HPDE6-E6E7 (cell line): ENCODE measurements around the gene ARHGAP28.
"Not testable (repeated sequence)": the region's sequence is repeated elsewhere in the genome, so short reads cannot be mapped to it uniquely, and the experiment has no call there.

ENCODE experiments used
- DNase-seq: peaks from one replicate; pipeline ENCODE4 v3.0.0; 2011; ENCODE audit warnings: missing footprints; ENCODE audit errors: extremely low spot score

Gene ARHGAP28

DNA sequence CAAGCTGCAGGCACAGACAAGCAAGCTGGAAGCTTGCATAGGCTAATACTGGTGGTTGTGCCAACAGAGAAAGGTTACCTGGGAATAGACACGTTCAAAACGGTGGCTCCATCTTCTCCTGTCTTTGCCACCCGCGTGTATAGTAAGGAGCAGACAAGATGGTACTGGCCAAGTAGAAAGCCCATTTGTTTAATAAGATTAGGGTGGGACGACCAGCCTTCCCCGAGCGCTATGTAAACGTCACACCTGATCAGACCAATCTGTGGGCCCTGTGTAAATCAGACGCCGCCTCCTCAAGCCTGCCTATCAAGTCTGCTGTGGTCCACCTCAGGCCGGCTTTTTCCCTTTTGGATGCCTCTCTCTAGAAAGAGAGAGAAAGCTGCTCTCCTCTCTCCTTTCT, 198.8 kb downstream of the ARHGAP28 start:
- no peak for DNase-seq

DNA sequence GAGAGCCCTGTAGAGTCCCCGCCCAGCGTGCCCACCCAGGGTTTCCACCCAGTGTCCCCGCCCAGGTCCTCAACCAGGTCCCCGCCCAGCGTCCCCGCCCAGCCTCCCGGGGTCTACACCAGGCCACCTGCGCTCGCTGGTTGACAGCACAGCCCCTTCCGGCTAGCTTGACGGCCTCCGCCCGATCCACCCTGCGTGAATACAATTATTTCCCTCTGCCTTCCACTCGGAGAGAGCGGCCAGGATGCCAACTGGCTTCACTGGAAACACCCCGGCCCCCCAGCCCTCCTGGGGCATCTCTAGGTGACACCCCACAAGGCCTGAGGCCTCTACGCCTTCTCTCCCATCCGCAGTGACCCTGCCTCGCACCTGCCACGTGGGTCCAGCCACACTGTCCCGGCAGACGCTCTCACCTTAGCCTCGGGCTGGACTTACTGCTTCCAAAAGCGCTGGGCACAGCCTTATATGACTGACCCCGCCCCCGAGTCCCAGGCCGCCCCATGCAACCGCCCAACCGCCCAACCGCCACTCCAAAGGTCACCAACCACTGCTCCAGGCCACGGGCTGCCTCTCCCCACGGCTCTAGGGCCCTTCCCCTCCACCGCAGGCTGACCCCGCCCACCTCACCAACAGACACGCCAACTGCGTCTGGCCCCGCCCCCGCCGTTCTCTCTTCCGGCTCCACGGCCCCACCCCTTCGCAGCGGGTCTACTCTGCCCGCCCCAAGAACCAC, 200.0 kb downstream of the ARHGAP28 start:
- no peak for DNase-seq

DNA sequence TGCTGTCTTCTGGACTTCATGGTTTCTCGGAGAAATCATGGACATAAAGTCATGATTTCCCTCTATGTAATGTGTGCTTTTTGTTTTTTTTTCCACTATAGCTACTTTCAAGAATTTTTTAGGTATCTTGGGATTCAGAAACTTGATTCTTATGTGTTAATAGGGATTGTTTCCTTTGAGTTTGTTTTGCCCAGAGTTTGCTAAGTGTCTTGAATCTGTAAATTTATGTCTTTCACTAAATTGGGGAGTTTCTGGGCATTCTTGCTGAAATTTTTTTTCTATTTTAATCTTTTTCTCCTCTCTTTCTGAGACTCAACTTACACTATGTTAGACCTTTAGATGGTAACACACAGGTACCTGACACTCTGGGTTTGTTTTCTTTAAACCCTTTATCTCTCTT, 205.3 kb downstream of the ARHGAP28 start:
- DNase-seq: no peak

DNA sequence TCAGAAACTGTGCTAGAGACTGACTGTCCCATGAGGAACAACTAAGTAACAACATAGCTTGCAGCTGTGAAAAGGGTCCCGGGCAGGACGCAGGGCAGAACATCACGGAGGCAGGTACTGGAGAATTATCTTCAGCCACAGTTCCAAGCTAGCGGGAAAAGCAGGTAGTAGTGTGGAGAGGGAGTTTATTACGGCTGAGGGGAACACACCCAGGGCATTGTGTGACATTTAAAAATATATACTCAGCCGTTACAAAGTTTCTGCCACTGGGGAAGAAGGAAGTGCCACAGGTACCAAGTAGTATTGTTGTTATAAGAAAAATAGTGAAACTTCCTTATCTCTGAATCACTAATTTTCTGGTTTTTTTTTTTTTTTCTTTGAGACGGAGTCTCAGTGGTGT, 208.5 kb downstream of the ARHGAP28 start:
- DNase-seq: no peak

GRCh38 chr18:6938403-6938802, 208.9 kb downstream of the ARHGAP28 start:
- not testable (repeated sequence) for DNase-seq

GRCh38 chr18:6939972-6940371, 210.5 kb downstream of the ARHGAP28 start:
- DNase-seq: no peak

DNA sequence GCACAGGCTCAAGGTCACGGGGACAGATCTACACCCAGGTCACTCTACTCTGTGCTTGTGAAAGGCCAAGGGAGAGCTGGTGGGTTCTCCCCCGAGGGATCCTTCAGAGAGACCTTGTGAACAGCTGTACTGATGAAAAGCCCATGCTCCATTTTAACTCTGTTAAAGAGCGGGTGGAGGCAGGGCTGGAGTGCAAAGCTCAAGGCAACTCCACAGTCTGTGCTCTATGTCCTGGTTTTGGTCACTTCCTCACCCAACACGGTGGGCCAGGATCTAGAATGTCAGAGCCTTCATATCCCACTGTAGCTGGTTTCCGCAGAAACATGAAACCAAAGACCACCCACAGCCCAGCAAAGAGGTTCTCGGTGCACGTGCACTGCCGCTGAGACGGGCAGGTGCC, 210.9 kb downstream of the ARHGAP28 start:
- no peak for DNase-seq

GRCh38 chr18:6941996-6942395, 212.5 kb downstream of the ARHGAP28 start:
- DNase-seq: no peak

GRCh38 chr18:6942742-6943141, 213.2 kb downstream of the ARHGAP28 start:
- no peak for DNase-seq

GRCh38 chr18:6943143-6943542, 213.6 kb downstream of the ARHGAP28 start:
- no peak for DNase-seq

DNA sequence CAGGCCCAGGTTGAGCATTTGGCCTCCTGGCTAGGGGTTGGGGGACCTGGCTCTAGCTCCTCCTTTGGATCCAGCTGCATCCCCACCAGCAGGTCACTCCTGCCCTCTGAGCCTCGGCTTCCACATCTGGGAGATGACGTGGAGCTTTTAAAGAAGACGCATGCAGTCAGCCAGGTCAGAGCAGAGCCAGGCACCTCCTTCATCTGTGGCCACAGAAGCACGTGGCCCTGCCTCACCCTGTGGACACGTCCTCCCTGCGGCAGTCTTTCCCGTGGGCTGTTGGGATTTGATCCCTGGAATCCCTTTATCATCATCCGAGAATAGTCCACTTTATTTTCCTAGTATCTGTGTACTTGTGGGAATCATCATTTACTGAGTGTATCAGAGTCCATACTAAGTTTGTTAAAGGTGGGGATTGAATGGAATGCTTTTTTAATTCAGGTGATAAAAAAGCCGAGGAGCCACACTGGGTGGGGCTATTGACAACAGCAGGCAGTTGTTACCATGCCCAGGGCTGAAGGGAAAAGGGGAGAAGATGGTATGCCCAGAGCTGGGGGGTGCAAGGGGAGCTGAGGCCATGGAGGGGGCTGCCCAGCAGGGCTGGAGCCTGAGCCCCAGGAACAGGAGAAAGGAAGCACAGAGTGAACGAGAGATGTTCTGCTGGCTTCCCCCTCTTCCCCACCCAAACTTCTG, 218.0 kb downstream of the ARHGAP28 start:
- DNase-seq: no peak

DNA sequence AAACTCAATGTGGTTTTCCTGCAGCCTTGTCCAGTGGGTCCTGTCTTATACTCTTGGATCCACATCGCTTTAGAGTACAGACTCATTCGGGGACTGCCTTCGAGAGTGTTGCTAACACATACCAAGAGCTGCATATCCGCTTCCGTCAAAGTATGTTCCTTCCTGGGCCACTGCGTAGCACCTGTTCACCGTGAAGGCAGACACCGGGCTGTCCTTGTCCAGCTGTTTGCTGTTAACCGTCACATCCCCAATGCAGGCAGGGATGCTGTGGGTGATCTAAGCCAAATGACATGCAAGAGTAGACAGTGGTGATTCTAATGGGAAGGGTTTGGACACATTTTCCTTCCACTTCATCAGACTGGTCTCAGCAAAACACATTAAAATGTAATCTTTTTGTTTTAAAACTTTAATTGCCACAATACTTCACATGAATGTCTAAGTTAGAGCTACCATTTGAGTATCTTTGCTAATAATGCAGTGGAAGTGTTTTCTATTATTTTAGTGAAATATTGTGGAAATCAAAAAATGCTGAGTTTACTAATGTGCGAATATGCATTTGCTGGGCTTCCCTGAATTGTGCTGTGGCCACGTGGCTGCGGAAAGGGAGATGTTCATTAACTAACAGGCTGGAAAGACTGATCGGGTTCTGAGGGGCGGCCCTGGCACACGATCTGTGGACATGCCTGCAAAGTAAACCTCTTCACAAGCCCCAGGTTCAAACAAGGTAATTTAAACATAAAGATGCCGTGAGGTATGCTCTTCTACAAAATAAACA, 219.0 kb downstream of the ARHGAP28 start:
- no peak for DNase-seq

DNA sequence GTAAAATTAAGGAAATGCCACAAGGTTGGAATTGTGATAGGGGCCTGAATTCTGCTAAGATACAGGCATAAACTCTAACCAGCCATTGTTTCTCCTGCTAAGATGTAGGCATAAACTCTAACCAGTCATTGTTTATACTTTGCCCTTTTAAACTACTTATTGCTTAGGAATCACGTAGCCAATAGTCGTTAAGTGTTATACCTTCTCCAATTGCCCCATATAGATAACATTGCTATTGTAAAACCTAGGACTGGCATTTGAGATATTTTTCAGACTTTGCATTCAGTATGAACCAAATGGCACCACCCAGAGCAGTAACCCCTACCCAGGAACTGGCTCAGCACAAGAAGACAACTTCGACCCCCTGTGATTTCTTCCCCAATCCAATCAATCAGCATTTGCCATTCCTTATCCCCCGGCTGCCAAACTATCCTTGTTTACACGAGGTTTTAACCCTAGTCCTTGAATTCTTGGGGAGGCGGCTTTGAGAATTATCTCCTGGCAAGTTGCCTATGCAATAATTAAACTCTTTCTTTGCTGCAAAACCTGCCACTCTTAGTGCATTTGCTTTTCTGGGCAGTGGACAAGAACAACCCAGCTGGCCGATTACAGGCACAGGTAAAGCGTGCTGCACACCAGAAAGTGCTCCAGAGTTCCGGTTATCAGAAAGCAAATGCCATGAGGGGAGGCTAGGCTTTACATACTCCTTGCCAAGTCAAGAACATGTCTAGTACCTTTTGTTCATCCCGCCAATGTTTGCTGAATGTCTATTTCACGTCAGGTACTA, 220.5 kb downstream of the ARHGAP28 start:
- no peak for DNase-seq

- DNase-seq: no peak
Measured at GRCh38 chr18:6950641-6951040, 221.1 kb downstream of the ARHGAP28 start.

DNA sequence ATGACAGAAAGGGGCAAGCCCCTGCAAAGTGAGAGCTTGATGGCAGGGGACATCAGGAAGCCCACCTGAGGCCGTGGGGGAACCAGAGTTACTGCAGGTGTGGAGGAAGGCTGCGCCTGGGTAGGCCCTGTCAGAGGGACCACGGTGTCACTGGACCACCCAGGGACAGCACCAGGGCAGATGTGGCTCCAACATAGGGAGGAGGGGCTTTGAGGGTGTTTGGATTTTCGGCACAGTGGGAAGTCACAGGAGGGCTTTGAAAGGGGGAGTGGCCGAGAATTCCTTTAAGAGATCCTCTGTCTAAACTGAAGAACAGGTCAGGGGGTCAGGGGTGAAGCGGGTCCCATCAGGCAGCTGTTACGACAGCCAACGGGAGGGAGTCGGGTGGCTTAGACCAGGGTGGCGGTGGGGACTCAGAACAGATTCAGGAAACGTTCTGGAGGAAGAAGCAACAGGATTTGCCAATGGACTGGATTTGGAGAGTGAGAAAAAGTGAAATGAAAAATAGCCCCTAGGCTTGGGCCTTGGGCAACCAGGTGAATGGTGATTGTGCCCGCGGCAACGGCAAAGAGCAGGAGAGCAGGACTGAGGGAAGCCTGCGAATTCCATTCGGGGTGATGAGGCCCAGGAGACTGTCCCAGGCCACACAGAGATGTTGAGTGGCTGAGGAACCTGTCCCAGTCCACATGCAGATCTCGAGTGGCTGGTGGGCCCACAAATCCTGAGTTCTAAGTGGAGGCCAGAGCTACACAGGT, 222.0 kb downstream of the ARHGAP28 start:
- DNase-seq: no peak

GRCh38 chr18:6954501-6954900, 225.0 kb downstream of the ARHGAP28 start:
- DNase-seq: no peak

DNA sequence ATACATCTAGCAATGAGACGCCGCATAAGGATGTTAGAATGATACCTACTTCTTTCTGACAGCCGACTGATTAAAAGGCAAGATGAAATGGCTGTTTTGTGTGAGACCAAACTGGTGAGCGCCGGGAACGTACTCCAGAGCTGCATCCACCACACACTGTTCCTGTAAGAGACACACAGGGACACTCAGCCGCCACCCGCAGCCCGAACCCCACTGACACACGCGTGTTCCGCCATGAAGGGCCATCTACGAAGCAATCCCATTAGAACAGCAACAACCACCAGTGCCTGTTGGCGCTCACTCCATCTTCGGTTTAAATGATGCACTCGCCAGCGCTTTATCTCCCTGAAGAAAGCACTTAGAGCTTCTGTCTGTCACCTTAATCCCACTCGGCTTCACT, 225.8 kb downstream of the ARHGAP28 start:
- no peak for DNase-seq

DNA sequence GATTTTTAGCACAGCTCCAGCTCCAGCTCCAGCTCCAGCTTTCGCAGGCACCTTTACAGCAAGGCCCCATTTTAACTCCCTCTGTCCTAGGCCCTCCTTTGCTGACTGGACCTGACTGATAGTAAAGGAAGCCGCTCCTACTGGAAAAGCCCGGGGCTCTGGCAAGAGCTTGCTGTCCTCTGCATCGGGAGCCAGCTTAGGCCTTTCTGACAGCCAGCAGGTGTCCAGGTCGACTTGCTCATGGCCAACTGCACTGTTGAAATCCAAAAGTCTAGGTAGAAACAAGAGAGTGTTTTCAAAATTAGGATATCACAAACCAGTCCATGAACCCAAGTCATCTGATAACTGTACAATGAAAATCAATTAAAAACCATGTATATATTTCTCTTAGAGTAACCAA, 227.0 kb downstream of the ARHGAP28 start:
- DNase-seq: no peak

- no peak for DNase-seq
Measured at GRCh38 chr18:6956999-6957398, 227.5 kb downstream of the ARHGAP28 start.

DNA sequence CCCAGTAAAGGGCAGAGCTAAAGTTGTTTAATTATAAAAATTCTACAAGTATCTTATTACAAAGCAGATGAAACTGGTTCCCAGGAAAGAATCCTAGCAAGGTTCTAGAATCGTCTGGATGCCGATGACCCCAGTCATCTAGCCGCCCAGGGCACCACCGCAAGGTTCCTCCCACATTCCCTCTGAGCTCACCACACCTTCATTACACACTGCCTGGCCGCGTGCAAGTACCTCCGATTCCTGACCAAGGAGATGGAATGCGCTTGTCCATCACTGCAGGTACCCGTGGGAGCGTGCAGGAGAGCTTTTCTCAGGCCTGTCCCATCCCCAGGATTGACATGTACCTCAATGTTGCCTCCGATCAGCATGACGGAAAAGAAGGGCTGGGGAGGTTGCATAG, 229.6 kb downstream of the ARHGAP28 start:
- no peak for DNase-seq

- DNase-seq: no peak
Measured at GRCh38 chr18:6960124-6960523, 230.6 kb downstream of the ARHGAP28 start.
